ENCODE results near the gene GFRAL. TPM values are rescaled to one million over a fixed set of nuclear protein-coding genes. Genes with fewer than 3 reads are reported as not detected.

The GFRAL gene
- total and polyA plus RNA-seq, 10 of the 15 experiments (the other 5 are each of a cell fraction or from before 2014, with no cell fraction given), result not detected

- TF ChIP-seq MEF2A (IDR thresholded peaks at IDR 0.05; ENCODE audit: insufficient read depth, low read depth, low read length) (no peak), GATAD2B (conservative IDR thresholded peaks at IDR 0.05; ENCODE audit: low read depth) (no peak), WRNIP1 (IDR thresholded peaks at IDR 0.05; ENCODE audit: borderline replicate concordance, low read depth, low read length) (no peak), CEBPB (IDR thresholded peaks at IDR 0.05; ENCODE audit: borderline replicate concordance in 1 of 2, low read depth in 2 of 2, low read length in 2 of 2) (no peak), SMC3 (IDR thresholded peaks at IDR 0.05; ENCODE audit: borderline replicate concordance, low read length) (no peak), CUX1 (IDR thresholded peaks at IDR 0.05; ENCODE audit: insufficient replicate concordance, low read depth, low read length) (no peak), JUNB (IDR thresholded peaks at IDR 0.05) (no peak), SMARCA5 (IDR thresholded peaks at IDR 0.05) (no peak), STAT1 (conservative IDR thresholded peaks at IDR 0.05) (no peak), CBX3 (IDR thresholded peaks at IDR 0.05; ENCODE audit: borderline replicate concordance, low read depth) (no peak)
- TF ChIP-seq, protein P1, sequence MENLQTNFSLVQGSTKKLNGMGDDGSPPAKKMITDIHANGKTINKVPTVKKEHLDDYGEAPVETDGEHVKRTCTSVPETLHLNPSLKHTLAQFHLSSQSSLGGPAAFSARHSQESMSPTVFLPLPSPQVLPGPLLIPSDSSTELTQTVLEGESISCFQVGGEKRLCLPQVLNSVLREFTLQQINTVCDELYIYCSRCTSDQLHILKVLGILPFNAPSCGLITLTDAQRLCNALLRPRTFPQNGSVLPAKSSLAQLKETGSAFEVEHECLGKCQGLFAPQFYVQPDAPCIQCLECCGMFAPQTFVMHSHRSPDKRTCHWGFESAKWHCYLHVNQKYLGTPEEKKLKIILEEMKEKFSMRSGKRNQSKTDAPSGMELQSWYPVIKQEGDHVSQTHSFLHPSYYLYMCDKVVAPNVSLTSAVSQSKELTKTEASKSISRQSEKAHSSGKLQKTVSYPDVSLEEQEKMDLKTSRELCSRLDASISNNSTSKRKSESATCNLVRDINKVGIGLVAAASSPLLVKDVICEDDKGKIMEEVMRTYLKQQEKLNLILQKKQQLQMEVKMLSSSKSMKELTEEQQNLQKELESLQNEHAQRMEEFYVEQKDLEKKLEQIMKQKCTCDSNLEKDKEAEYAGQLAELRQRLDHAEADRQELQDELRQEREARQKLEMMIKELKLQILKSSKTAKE (IDR thresholded peaks at IDR 0.05; ENCODE audit: low read depth, poor library complexity, severe bottlenecking), result no peak
Measured at GRCh38 chr6:55379471-55379870, 52.2 kb downstream of the GFRAL start (continued).

All from GM12878 (cell line).